ENCODE measurements around the gene KIAA0753.

DNA sequence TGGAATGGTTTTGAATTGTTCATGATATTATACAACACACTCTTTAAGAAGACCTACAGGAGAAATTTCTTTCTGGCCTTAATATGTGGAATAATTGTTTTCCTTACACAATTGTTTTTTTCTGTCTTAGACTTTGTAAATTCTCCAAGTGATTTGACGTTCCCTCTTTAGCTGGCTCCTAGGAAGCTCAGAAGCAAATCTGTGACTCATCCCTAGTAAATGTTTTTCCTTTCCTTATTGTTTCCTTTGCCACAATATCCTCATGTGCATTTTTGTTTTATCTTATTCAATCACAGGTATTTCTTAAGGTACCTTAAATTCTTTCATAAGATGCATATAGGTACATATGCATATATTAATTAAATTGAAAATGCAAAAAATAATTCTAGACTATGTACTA lies 13.5 kb downstream of the KIAA0753 start:
- TF ChIP-seq, protein P1, sequence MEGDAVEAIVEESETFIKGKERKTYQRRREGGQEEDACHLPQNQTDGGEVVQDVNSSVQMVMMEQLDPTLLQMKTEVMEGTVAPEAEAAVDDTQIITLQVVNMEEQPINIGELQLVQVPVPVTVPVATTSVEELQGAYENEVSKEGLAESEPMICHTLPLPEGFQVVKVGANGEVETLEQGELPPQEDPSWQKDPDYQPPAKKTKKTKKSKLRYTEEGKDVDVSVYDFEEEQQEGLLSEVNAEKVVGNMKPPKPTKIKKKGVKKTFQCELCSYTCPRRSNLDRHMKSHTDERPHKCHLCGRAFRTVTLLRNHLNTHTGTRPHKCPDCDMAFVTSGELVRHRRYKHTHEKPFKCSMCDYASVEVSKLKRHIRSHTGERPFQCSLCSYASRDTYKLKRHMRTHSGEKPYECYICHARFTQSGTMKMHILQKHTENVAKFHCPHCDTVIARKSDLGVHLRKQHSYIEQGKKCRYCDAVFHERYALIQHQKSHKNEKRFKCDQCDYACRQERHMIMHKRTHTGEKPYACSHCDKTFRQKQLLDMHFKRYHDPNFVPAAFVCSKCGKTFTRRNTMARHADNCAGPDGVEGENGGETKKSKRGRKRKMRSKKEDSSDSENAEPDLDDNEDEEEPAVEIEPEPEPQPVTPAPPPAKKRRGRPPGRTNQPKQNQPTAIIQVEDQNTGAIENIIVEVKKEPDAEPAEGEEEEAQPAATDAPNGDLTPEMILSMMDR (conservative IDR thresholded peaks at IDR 0.05; ENCODE audit: low read depth, low read length), result no peak
- TF ChIP-seq EZH2phosphoT487 (IDR thresholded peaks at IDR 0.05; ENCODE audit: borderline replicate concordance, low read length) (no peak), EZH2 (IDR thresholded peaks at IDR 0.05; ENCODE audit: low read length, unreplicated experiment) (no peak)
